H9 (cell line): Measurements from ENCODE around the gene GLS. TPM values are rescaled to one million over a fixed set of nuclear protein-coding genes. Genes with fewer than 3 reads are reported as not detected.

ENCODE experiments used
- DNase-seq: peaks from one replicate; pipeline ENCODE4 v3.0.0-alpha.2; 2017
- H2AFZ ChIP-seq: one replicate; pipeline ENCODE4 v1.6.1; 2013; ENCODE audit warnings: mild to moderate bottlenecking, low read length, control low read depth, moderate library complexity
- H2AK5ac ChIP-seq: 2 replicates; pipeline ENCODE4 v1.6.1; 2013; ENCODE audit warnings: low read length, control low read depth, mixed read lengths; ENCODE audit not compliant: insufficient read length
- H2BK120ac ChIP-seq: one replicate; pipeline ENCODE4 v1.6.1; 2013; ENCODE audit warnings: low read depth, mild to moderate bottlenecking, low read length, control low read depth, inconsistent platforms; ENCODE audit not compliant: poor library complexity, severe bottlenecking
- H2BK12ac ChIP-seq: 2 replicates; pipeline ENCODE4 v1.6.1; 2013; ENCODE audit warnings: low read length, control low read depth, mixed read lengths, low read depth; ENCODE audit not compliant: insufficient read length
- H2BK15ac ChIP-seq: 2 replicates; pipeline ENCODE4 v1.6.1; 2013; ENCODE audit warnings: low read depth, low read length, control low read depth
- H2BK20ac ChIP-seq: one replicate; pipeline ENCODE4 v1.6.1; 2013; ENCODE audit warnings: low read depth, mild to moderate bottlenecking, low read length, control low read depth, inconsistent platforms; ENCODE audit not compliant: poor library complexity, severe bottlenecking
- H2BK5ac ChIP-seq: 2 replicates; pipeline ENCODE4 v1.6.1; 2013; ENCODE audit warnings: low read length, control low read depth, mixed read lengths; ENCODE audit not compliant: insufficient read length
- H3K14ac ChIP-seq: 2 replicates; pipeline ENCODE4 v1.6.1; 2013; ENCODE audit warnings: low read length, control low read depth; ENCODE audit not compliant: insufficient read depth
- H3K18ac ChIP-seq: 2 replicates; pipeline ENCODE4 v1.6.1; 2013; ENCODE audit warnings: low read depth, mild to moderate bottlenecking, mixed read lengths, low read length, control low read depth; ENCODE audit not compliant: insufficient read length
- H3K23ac ChIP-seq: 2 replicates; pipeline ENCODE4 v1.6.1; 2013; ENCODE audit warnings: low read length, control low read depth, mixed read lengths, low read depth; ENCODE audit not compliant: insufficient read length
- H3K23me2 ChIP-seq: 2 replicates; pipeline ENCODE4 v1.6.1; 2013; ENCODE audit warnings: low read depth, mild to moderate bottlenecking, mixed read lengths, low read length, control low read depth; ENCODE audit not compliant: insufficient read length, poor library complexity, severe bottlenecking
- H3K27ac ChIP-seq: 2 replicates; pipeline ENCODE4 v1.5.1; 2013; ENCODE audit warnings: low read length, control low read depth, mixed read lengths, low read depth; ENCODE audit not compliant: insufficient read length
- H3K27me3 ChIP-seq: 2 replicates; pipeline ENCODE4 v1.6.1; 2013; ENCODE audit warnings: low read length, control low read depth, inconsistent platforms; ENCODE audit not compliant: insufficient read depth
- H3K4ac ChIP-seq: 2 replicates; pipeline ENCODE4 v1.6.1; 2013; ENCODE audit warnings: low read depth, mild to moderate bottlenecking, control low read depth, inconsistent platforms, low read length, moderate library complexity
- H3K4me1 ChIP-seq: 2 replicates; pipeline ENCODE4 v1.6.1; 2013; ENCODE audit warnings: low read length, control low read depth, inconsistent platforms; ENCODE audit not compliant: insufficient read depth
- H3K4me2 ChIP-seq: 2 replicates; pipeline ENCODE4 v1.6.1; 2013; ENCODE audit warnings: low read length, control low read depth, mixed read lengths; ENCODE audit not compliant: insufficient read length, insufficient read depth
- H3K56ac ChIP-seq: 2 replicates; pipeline ENCODE4 v1.6.1; 2013; ENCODE audit warnings: low read depth, mild to moderate bottlenecking, mixed read lengths, low read length, control low read depth; ENCODE audit not compliant: insufficient read length
- H3K79me1 ChIP-seq: 2 replicates; pipeline ENCODE4 v1.6.1; 2013; ENCODE audit warnings: low read depth, mild to moderate bottlenecking, moderate library complexity, low read length, control low read depth, inconsistent platforms; ENCODE audit not compliant: insufficient read depth, poor library complexity, severe bottlenecking
- H3K79me2 ChIP-seq: 2 replicates; pipeline ENCODE4 v1.6.1; 2013; ENCODE audit warnings: low read length, control low read depth, inconsistent platforms; ENCODE audit not compliant: insufficient read depth
- H3K9ac ChIP-seq: 2 replicates; pipeline ENCODE4 v1.6.1; 2013; ENCODE audit warnings: low read length, control low read depth, mixed read lengths; ENCODE audit not compliant: insufficient read length; ENCODE audit errors: extremely low read depth
- H3K9me3 ChIP-seq: one replicate; pipeline ENCODE4 v1.6.1; 2013; ENCODE audit warnings: low read depth, low read length, inconsistent platforms; ENCODE audit not compliant: control insufficient read depth
- H3T11ph ChIP-seq: one replicate; pipeline ENCODE4 v1.6.1; 2013; ENCODE audit warnings: mild to moderate bottlenecking, low read length, control low read depth, inconsistent platforms
- H4K20me1 ChIP-seq: one replicate; pipeline ENCODE4 v1.6.1; 2013; ENCODE audit not compliant: control insufficient read depth, insufficient read length, insufficient read depth
- H4K5ac ChIP-seq: 2 replicates; pipeline ENCODE4 v1.6.1; 2013; ENCODE audit warnings: low read depth, mild to moderate bottlenecking, mixed read lengths, low read length, control low read depth; ENCODE audit not compliant: insufficient read length
- H4K8ac ChIP-seq: replicated peaks from 2 replicates; pipeline ENCODE4 v1.6.1; 2013; ENCODE audit warnings: low read length, control low read depth, mixed read lengths, low read depth; ENCODE audit not compliant: insufficient read length
- H4K91ac ChIP-seq: 2 replicates; pipeline ENCODE4 v1.6.1; 2013; ENCODE audit warnings: low read depth, mild to moderate bottlenecking, moderate library complexity, mixed read lengths, low read length, control low read depth; ENCODE audit not compliant: insufficient read length
- H3K27ac Mint-ChIP-seq, 3 experiments: 2 replicates in 2 of 3; 3 replicates in 1 of 3; pipeline ENCODE4 v1.8.0; 2020 to 2021; ENCODE audit warnings: mixed read lengths in 3 of 3, mild to moderate bottlenecking in 1 of 3, moderate library complexity in 1 of 3
- H3K27me3 Mint-ChIP-seq: 2 replicates; pipeline ENCODE4 v1.8.0; 2021; ENCODE audit warnings: low read depth, mild to moderate bottlenecking, moderate library complexity, mixed read lengths
- H3K36me3 Mint-ChIP-seq, 3 experiments: 2 replicates in 2 of 3; 3 replicates in 1 of 3; pipeline ENCODE4 v1.8.0; 2020 to 2021; ENCODE audit warnings: low read depth in 3 of 3, mixed read lengths in 3 of 3; ENCODE audit not compliant: insufficient read depth in 1 of 3
- H3K4me1 Mint-ChIP-seq, 2 experiments: 2 replicates each; pipeline ENCODE4 v1.8.0; 2020; ENCODE audit warnings: mixed read lengths in 2 of 2
- H3K4me3 Mint-ChIP-seq, 2 experiments: 2 replicates in 1 of 2; 3 replicates in 1 of 2; pipeline ENCODE4 v1.8.0; 2020 to 2021; ENCODE audit warnings: mild to moderate bottlenecking in 2 of 2, mixed read lengths in 2 of 2, moderate library complexity in 1 of 2
- H3K9me3 Mint-ChIP-seq, 2 experiments: 2 replicates in 1 of 2; 3 replicates in 1 of 2; pipeline ENCODE4 v1.8.0; 2020; ENCODE audit warnings: mild to moderate bottlenecking in 2 of 2, mixed read lengths in 2 of 2, moderate library complexity in 1 of 2
- CTCF ChIP-seq: fragments of 200-600 bp; sonication (generic); conservative IDR thresholded peaks from 3 replicates; pipeline ENCODE4 v1.8.0; 2021; ENCODE audit warnings: antibody characterized with exemption, mild to moderate bottlenecking
- WGBS: extraction: QIAGEN DNeasy Blood & Tissue Kit; methylation state at CpG from one replicate; pipeline ENCODE4 v1.1.7; 2013; ENCODE audit warnings: missing lambda C conversion rate, low lambda C conversion rate, mixed read lengths; ENCODE audit not compliant: insufficient read length; ENCODE audit errors: extremely low coverage; 5-methylcytosine and 5-hydroxymethylcytosine counted together
- total RNA-seq: library from RNA; stranded (reverse); gene quantifications from 2 replicates; pipeline ENCODE4 v1.2.1, GENCODE V29; 2021

Gene GLS
- total RNA-seq, 1 experiment from 2014 or later, result 69.3 TPM

DNA sequence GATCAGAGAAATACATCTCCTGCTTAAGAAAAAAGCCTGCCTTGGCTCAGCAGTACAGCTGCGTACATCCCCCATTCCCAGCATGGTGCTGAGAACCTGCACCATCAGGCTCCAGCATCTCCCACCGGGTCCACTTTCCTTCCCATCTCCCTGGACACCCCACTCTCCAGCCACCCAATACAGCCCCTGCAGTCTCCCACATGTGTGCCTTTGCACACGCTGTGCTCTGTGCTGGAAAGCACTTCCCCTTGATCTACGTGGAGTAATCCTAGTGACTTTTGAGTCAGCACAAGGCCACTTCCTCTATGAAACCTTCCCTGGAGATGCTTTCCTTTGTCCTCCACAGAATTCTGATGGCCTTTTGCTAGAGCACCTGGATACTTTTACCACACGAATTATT is 116.3 kb downstream of the GLS start:
- no CpG with 5 or more reads among the region's 5 CpGs for WGBS
- no peak overlapping the region for H2BK120ac ChIP-seq
- no peaks in the 10 kb centered on the region for H3K27me3 Mint-ChIP-seq
- no peaks in the 10 kb centered on the region for H3K79me1 ChIP-seq
- TF ChIP-seq CTCF, result no peak
- H3K79me2 ChIP-seq, result no peaks in the 10 kb centered on the region
- H3K18ac ChIP-seq, result no peak overlapping the region
- no peaks in the 10 kb centered on the region for H4K20me1 ChIP-seq
- no peaks in the 10 kb centered on the region for H3K9me3 Mint-ChIP-seq
- no peak overlapping the region for H2AK5ac ChIP-seq
- H3K9me3 ChIP-seq, result no peaks in the 10 kb centered on the region
- H3K4me1 ChIP-seq, result no peaks in the 10 kb centered on the region
- H3K36me3 Mint-ChIP-seq, result peaks cover 36 to 85% (median 82%) of the 10 kb centered on the region in 3 experiments; a peak in 6 of 7 replicates
- no peak overlapping the region for H4K5ac ChIP-seq
- H3K4me2 ChIP-seq, result no peak overlapping the region
- H3K4ac ChIP-seq, result no peak overlapping the region
- H3K9ac ChIP-seq, result no peak overlapping the region
- H3K56ac ChIP-seq, result no peak overlapping the region
- no peak overlapping the region for H2AFZ ChIP-seq
- H3K14ac ChIP-seq, result no peak overlapping the region
- peak overlapping the region in 1 of 3 experiments; percentile 22; a peak in 2 of 7 replicates for H3K27ac Mint-ChIP-seq
- H3K27ac ChIP-seq, result no peak overlapping the region
- no peak overlapping the region for H2BK15ac ChIP-seq
- H3K4me3 Mint-ChIP-seq, result no peak overlapping the region; a peak in 1 of 5 replicates
- H3K23me2 ChIP-seq, result no peaks in the 10 kb centered on the region
- H2BK20ac ChIP-seq, result no peak overlapping the region
- no peaks in the 10 kb centered on the region for H3K27me3 ChIP-seq
- H4K8ac ChIP-seq, result no peak overlapping the region
- no peak overlapping the region for H4K91ac ChIP-seq
- no peak for DNase-seq
- no peak overlapping the region for H2BK12ac ChIP-seq
- no peaks in the 10 kb centered on the region for H3K4me1 Mint-ChIP-seq
- H3K23ac ChIP-seq, result no peak overlapping the region
- no peak overlapping the region for H2BK5ac ChIP-seq
- H3T11ph ChIP-seq, result no peak overlapping the region
